ENCODE results near the gene MRPL32. TPM values are rescaled to one million over a fixed set of nuclear protein-coding genes. Genes with fewer than 3 reads are reported as not detected.

Gene MRPL32
- polyA plus RNA-seq, 4 donors: 99.8 to 120 (median 114) TPM

- DNase-seq (ENCODE audit: low read depth in 4 of 4, low spot score in 3 of 4): no peak
Observed at GRCh38 chr7:42964293-42964692, 32.1 kb downstream of the MRPL32 start.

- DNase-seq (ENCODE audit: low read depth in 4 of 4, low spot score in 3 of 4): no peak
Observed at GRCh38 chr7:42964849-42965805, 33.0 kb downstream of the MRPL32 start.

- DNase-seq (ENCODE audit: low read depth in 4 of 4, low spot score in 3 of 4): no peak
Observed at GRCh38 chr7:42967391-42967790, 35.2 kb downstream of the MRPL32 start.

GRCh38 chr7:42972699-42973500, 40.7 kb downstream of the MRPL32 start:
- DNase-seq (ENCODE audit: low read depth in 4 of 4, low spot score in 3 of 4): peak; percentile 51 to 72 (median 60)

GRCh38 chr7:42976371-42976770, 44.2 kb downstream of the MRPL32 start:
- no peak for DNase-seq (ENCODE audit: low read depth in 4 of 4, low spot score in 3 of 4)

GRCh38 chr7:42978496-42978895, 46.3 kb downstream of the MRPL32 start:
- DNase-seq (ENCODE audit: low read depth in 4 of 4, low spot score in 3 of 4): no peak

- DNase-seq (ENCODE audit: low read depth in 4 of 4, low spot score in 3 of 4): no peak
Observed at GRCh38 chr7:42980084-42980483, 47.9 kb downstream of the MRPL32 start.

- no peak for DNase-seq (ENCODE audit: low read depth in 4 of 4, low spot score in 3 of 4)
Observed at GRCh38 chr7:42980514-42980913, 48.3 kb downstream of the MRPL32 start.

GRCh38 chr7:42981601-42982000, 49.4 kb downstream of the MRPL32 start:
- DNase-seq (ENCODE audit: low read depth in 4 of 4, low spot score in 3 of 4): no peak

GRCh38 chr7:42982604-42983115, 50.5 kb downstream of the MRPL32 start:
- no peak for DNase-seq (ENCODE audit: low read depth in 4 of 4, low spot score in 3 of 4)

- DNase-seq (ENCODE audit: low read depth in 4 of 4, low spot score in 3 of 4): no peak
Observed at GRCh38 chr7:42984137-42984536, 52.0 kb downstream of the MRPL32 start.

- DNase-seq (ENCODE audit: low read depth in 4 of 4, low spot score in 3 of 4): no peak
Observed at GRCh38 chr7:42986213-42986612, 54.0 kb downstream of the MRPL32 start.

- DNase-seq (ENCODE audit: low read depth in 4 of 4, low spot score in 3 of 4): no peak
Observed at GRCh38 chr7:42986781-42987248, 54.6 kb downstream of the MRPL32 start.

Other genes with a start within 250 kb of the MRPL32 start
- gene C7orf25, start 20.3 kb upstream of the MRPL32 start, polyA plus RNA-seq (ENCODE audit: insufficient read length in 4 of 4): 1 to 10 TPM; 5.2 to 6.6 (median 5.4) TPM
- gene PSMA2, start 202 bp upstream of the MRPL32 start, polyA plus RNA-seq (ENCODE audit: insufficient read length in 4 of 4): 100 to 1,000 TPM; 260 to 326 (median 286) TPM
- 1 to 10 TPM; 5.1 to 7.2 (median 6.9) TPM for gene HECW1, start 180.3 kb downstream of the MRPL32 start, polyA plus RNA-seq (ENCODE audit: insufficient read length in 4 of 4)

All from right renal pelvis (tissue), 4 donors.